Measurements from ENCODE around the gene LRRC49. TPM values are rescaled to one million over a fixed set of nuclear protein-coding genes. Genes with fewer than 3 reads are reported as not detected.

Gene LRRC49
- total RNA-seq, 2 experiments from 2014 or later, result not detected

- POLR2A ChIA-PET, result no interaction called here
Measured at GRCh38 chr15:70954171-70954570, 61.5 kb downstream of the LRRC49 start.

GRCh38 chr15:70954733-70955132 lies 62.1 kb downstream of the LRRC49 start:
- H3K4me3 Mint-ChIP-seq, result no peak overlapping the region
- H3K4me1 Mint-ChIP-seq, result no peaks in the 10 kb centered on the region
- no peak overlapping the region for H3K27ac Mint-ChIP-seq
- DNase-seq, result no peak
- no peaks in the 10 kb centered on the region for H3K9me3 Mint-ChIP-seq
- H3K27me3 Mint-ChIP-seq, result peaks cover 22% of the 10 kb centered on the region
- POLR2A ChIA-PET, result no interaction called here
- CTCF ChIA-PET, result no interaction called here
- H3K36me3 Mint-ChIP-seq (ENCODE audit: low read depth), result no peaks in the 10 kb centered on the region

More at GRCh38 chr15:70954171-70954570, 61.5 kb downstream of the LRRC49 start:
- Mint-ChIP-seq H3K27me3 (peaks cover 22% of the 10 kb centered on the region), H3K4me3 (no peak overlapping the region), H3K27ac (no peak overlapping the region), H3K9me3 (no peaks in the 10 kb centered on the region), H3K4me1 (no peaks in the 10 kb centered on the region), H3K36me3 (ENCODE audit: low read depth) (no peaks in the 10 kb centered on the region)
- CTCF ChIA-PET, result interaction anchor here (0.5 kb wide), 1 partner anchor 204 kb away, joined by 4 read pairs; no protein-coding TSS in a partner anchor
- DNase-seq, result no peak

DNA sequence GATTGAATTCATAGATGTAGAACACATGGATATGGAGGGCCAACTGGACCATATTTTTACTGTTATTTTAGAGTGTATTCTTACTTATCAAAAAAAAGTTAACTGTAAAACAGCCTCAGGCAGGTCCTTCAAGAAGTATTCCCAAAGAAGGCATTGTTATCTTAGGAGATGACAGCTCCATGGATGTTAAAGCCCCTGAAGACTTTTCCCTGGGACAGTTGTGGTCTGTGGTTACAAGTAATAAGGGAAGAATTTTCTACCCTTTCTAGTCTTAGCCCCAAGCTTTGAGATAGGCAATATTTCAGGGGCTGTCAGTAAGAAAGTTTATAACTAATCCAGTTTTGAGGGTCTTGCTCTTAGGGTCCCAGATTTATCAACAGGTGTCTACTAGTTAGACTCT lies 62.5 kb downstream of the LRRC49 start:
- H3K27ac Mint-ChIP-seq, result no peak overlapping the region
- ChIA-PET POLR2A (no interaction called here), CTCF (no interaction called here)
- H3K27me3 Mint-ChIP-seq, result peaks cover 26% of the 10 kb centered on the region
- no peaks in the 10 kb centered on the region for H3K36me3 Mint-ChIP-seq (ENCODE audit: low read depth)
- no peak overlapping the region for H3K4me3 Mint-ChIP-seq
- H3K4me1 Mint-ChIP-seq, result no peaks in the 10 kb centered on the region
- no peaks in the 10 kb centered on the region for H3K9me3 Mint-ChIP-seq
- DNase-seq, result no peak

- ChIA-PET CTCF (no interaction called here), POLR2A (no interaction called here)
- H3K9me3 Mint-ChIP-seq, result no peaks in the 10 kb centered on the region
- H3K36me3 Mint-ChIP-seq (ENCODE audit: low read depth), result no peaks in the 10 kb centered on the region
- H3K27me3 Mint-ChIP-seq, result peaks cover 27% of the 10 kb centered on the region
- H3K4me3 Mint-ChIP-seq, result no peak overlapping the region
- no peak overlapping the region for H3K27ac Mint-ChIP-seq
- H3K4me1 Mint-ChIP-seq, result no peaks in the 10 kb centered on the region
- no peak for DNase-seq
Measured at GRCh38 chr15:70956201-70956995, 63.8 kb downstream of the LRRC49 start.

GRCh38 chr15:70962084-70962483 lies 69.5 kb downstream of the LRRC49 start:
- ChIA-PET POLR2A (no interaction called here), CTCF (no interaction called here)
- Mint-ChIP-seq H3K4me3 (no peak overlapping the region), H3K9me3 (no peaks in the 10 kb centered on the region), H3K36me3 (ENCODE audit: low read depth) (no peaks in the 10 kb centered on the region), H3K27ac (no peak overlapping the region), H3K27me3 (peaks cover 17% of the 10 kb centered on the region), H3K4me1 (no peaks in the 10 kb centered on the region)
- DNase-seq, result no peak

GRCh38 chr15:70963199-70963598 lies 70.6 kb downstream of the LRRC49 start:
- H3K27me3 Mint-ChIP-seq, result peaks cover 11% of the 10 kb centered on the region
- no peaks in the 10 kb centered on the region for H3K9me3 Mint-ChIP-seq
- POLR2A ChIA-PET, result no interaction called here
- H3K4me1 Mint-ChIP-seq, result no peaks in the 10 kb centered on the region
- no peak overlapping the region for H3K27ac Mint-ChIP-seq
- no peak for DNase-seq
- H3K4me3 Mint-ChIP-seq, result no peak overlapping the region
- CTCF ChIA-PET, result no interaction called here
- H3K36me3 Mint-ChIP-seq (ENCODE audit: low read depth), result no peaks in the 10 kb centered on the region

GRCh38 chr15:70964058-70964457 lies 71.4 kb downstream of the LRRC49 start:
- Mint-ChIP-seq H3K27me3 (peaks cover 9% of the 10 kb centered on the region), H3K9me3 (no peaks in the 10 kb centered on the region), H3K36me3 (ENCODE audit: low read depth) (no peaks in the 10 kb centered on the region), H3K4me1 (no peaks in the 10 kb centered on the region), H3K4me3 (no peak overlapping the region), H3K27ac (no peak overlapping the region)
- no peak for DNase-seq
- ChIA-PET CTCF (no interaction called here), POLR2A (no interaction called here)

DNA sequence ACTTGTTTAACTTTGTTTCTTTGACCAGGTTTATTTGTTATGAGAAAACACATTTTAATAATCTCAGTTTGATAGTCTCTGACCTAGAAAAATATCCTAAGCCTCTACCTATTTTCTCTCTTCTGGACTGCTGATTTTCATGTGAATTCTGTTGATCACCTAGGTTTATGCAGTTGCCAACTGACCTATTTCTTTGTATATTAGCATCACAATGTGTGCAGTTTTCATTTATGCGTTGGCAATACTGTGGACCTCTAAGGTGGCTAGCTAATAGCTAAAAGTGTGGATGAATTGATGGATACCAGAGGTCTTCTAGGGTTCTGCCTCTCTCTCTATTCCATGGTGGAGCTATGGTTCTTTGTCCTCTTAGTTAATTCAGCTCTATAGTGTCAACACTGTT lies 72.1 kb downstream of the LRRC49 start:
- H3K9me3 Mint-ChIP-seq, result no peaks in the 10 kb centered on the region
- H3K4me1 Mint-ChIP-seq, result no peaks in the 10 kb centered on the region
- no peak overlapping the region for H3K27ac Mint-ChIP-seq
- ChIA-PET POLR2A (no interaction called here), CTCF (no interaction called here)
- peaks cover 9% of the 10 kb centered on the region for H3K27me3 Mint-ChIP-seq
- no peaks in the 10 kb centered on the region for H3K36me3 Mint-ChIP-seq (ENCODE audit: low read depth)
- no peak overlapping the region for H3K4me3 Mint-ChIP-seq
- no peak for DNase-seq

DNA sequence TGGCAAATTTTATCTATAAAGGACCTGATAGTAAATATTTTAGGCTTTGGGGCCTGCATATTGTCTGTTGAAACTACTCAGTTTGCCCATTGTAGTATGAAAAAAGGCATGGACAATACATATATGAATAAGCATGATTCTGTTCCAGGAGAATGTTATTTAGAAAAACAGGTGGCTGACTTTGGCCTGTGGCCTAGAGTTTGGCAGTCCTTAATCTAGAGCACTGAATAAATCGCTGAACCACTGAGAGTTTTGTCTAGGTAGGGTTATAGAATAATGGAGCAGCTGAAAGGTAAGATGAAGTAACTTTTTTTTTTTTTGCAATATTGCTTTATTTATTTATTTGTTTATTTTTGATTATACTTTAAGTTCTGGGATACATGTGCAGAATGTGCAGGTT lies 75.0 kb downstream of the LRRC49 start:
- Mint-ChIP-seq H3K9me3 (no peaks in the 10 kb centered on the region), H3K36me3 (ENCODE audit: low read depth) (no peaks in the 10 kb centered on the region), H3K27me3 (peaks cover 2% of the 10 kb centered on the region), H3K4me1 (no peaks in the 10 kb centered on the region), H3K27ac (no peak overlapping the region), H3K4me3 (no peak overlapping the region)
- POLR2A ChIA-PET, result no interaction called here
- DNase-seq, result no peak
- CTCF ChIA-PET, result interaction anchor here (0.6 kb wide), 1 partner anchor 1626 kb away, joined by 3 read pairs; no protein-coding TSS in a partner anchor

- no peak overlapping the region for H3K4me3 Mint-ChIP-seq
- ChIA-PET CTCF (no interaction called here), POLR2A (no interaction called here)
- peaks cover 11% of the 10 kb centered on the region for H3K27me3 Mint-ChIP-seq
- no peaks in the 10 kb centered on the region for H3K4me1 Mint-ChIP-seq
- DNase-seq, result no peak
- no peak overlapping the region for H3K27ac Mint-ChIP-seq
- H3K36me3 Mint-ChIP-seq (ENCODE audit: low read depth), result no peaks in the 10 kb centered on the region
- H3K9me3 Mint-ChIP-seq, result no peaks in the 10 kb centered on the region
Measured at GRCh38 chr15:70974004-70974832, 81.6 kb downstream of the LRRC49 start.

GRCh38 chr15:70976851-70977250 lies 84.2 kb downstream of the LRRC49 start:
- ChIA-PET POLR2A (no interaction called here), CTCF (no interaction called here)
- Mint-ChIP-seq H3K4me1 (no peaks in the 10 kb centered on the region), H3K9me3 (no peaks in the 10 kb centered on the region), H3K4me3 (no peak overlapping the region), H3K36me3 (ENCODE audit: low read depth) (no peaks in the 10 kb centered on the region), H3K27me3 (peaks cover 11% of the 10 kb centered on the region), H3K27ac (no peak overlapping the region)
- no peak for DNase-seq

DNA sequence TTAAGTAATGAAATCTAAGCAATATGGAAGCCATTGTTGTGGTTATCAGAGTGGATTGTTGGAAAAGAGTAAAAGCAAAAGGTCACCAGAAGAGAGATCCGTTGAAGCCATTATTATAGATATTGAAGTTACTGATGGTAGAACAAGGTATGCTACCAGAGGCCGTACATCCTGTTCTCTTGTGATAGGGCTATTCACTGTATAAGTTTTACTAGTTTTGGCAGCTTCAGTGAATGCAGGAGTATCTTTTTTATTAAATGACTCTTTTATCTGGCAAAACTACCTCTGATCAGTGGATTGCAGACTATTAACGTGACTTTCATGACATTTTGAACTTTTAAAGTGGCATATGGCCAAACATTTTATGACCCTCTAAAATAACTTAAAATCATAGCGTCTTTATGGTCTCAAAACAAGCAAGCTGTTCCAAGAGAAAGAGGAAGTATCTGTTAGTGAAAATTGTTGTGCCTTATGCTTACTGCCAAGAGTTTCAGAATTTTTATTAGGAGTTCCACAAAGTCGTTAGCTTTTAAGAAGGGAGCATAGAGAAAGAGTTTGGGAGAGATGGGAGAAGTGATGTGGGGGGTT lies 102.9 kb downstream of the LRRC49 start:
- H3K9me3 Mint-ChIP-seq, result peaks cover 9% of the 10 kb centered on the region
- H3K27me3 Mint-ChIP-seq, result peaks cover 15% of the 10 kb centered on the region
- CTCF ChIA-PET, result no interaction called here
- H3K27ac Mint-ChIP-seq, result no peak overlapping the region
- no peaks in the 10 kb centered on the region for H3K36me3 Mint-ChIP-seq (ENCODE audit: low read depth)
- H3K4me3 Mint-ChIP-seq, result no peak overlapping the region
- POLR2A ChIA-PET, result no interaction called here
- H3K4me1 Mint-ChIP-seq, result no peaks in the 10 kb centered on the region
- DNase-seq, result no peak

DNA sequence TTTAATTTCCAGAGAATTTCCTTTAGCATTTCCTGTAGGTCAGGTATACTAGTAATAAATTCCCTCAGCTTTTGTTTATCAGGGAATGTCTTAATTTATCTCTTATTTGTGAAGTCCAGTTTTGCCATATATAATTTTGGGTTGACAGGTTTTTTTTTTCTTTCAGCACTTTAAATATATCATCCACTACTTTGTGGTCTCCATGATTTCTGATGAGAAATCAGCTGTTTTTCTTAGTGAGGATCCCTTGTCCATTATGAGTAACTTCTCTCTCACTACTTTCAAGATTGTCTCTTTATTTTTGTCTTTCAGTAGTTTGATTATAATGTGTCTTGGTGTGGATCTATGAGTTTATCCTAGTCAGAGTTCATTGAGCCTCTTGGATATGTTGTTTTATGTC lies 105.7 kb downstream of the LRRC49 start:
- Mint-ChIP-seq H3K27me3 (peaks cover 19% of the 10 kb centered on the region), H3K4me1 (no peaks in the 10 kb centered on the region), H3K27ac (no peak overlapping the region), H3K9me3 (peaks cover 9% of the 10 kb centered on the region), H3K36me3 (ENCODE audit: low read depth) (no peaks in the 10 kb centered on the region), H3K4me3 (no peak overlapping the region)
- POLR2A ChIA-PET, result no interaction called here
- CTCF ChIA-PET, result no interaction called here
- no peak for DNase-seq

Measured in activated CD4-positive, alpha-beta T cell treated with anti-CD3 and anti-CD28 coated beads, Interleukin-2, amount 10 ng/mL, durations not matched to agents 7 days and 5 days (primary cell).